SU-DHL-6 (cell line): ENCODE data around the gene MDP1.

Experiments used
- CTCF ChIP-seq: fragments of 200-600 bp; sonication (generic); IDR thresholded peaks from one replicate; pipeline ENCODE4 v1.5.1; 2017; ENCODE audit warnings: antibody characterized with exemption, mild to moderate bottlenecking, low read length, moderate library complexity; ENCODE audit not compliant: insufficient read depth, poor library complexity, severe bottlenecking
- EZH2phosphoT487 ChIP-seq: fragments of 200-600 bp; sonication (generic), shearing (Covaris generic); conservative IDR thresholded peaks from 2 replicates; pipeline ENCODE4 v1.6.1; 2018; ENCODE audit warnings: mild to moderate bottlenecking, antibody characterized with exemption, low read length, moderate library complexity, mixed read lengths

GRCh38 chr14:24256960-24257359 lies 41.1 kb upstream of the MDP1 start:
- no peak for TF ChIP-seq EZH2phosphoT487
- TF ChIP-seq CTCF, result no peak
